ENCODE measurements around the gene BRCC3. TPM values are rescaled to one million over a fixed set of nuclear protein-coding genes. Genes with fewer than 3 reads are reported as not detected.
"Not testable (repeated sequence)": the region's sequence is repeated elsewhere in the genome, so short reads cannot be mapped to it uniquely, and the experiment has no call there.

Gene BRCC3
- total RNA-seq, 2 donors from 2014 or later = 11.1 to 12.4 TPM

- Mint-ChIP-seq H3K27ac (no peak overlapping the region), H3K4me1 (no peaks in the 10 kb centered on the region), H3K27me3 (no peaks in the 10 kb centered on the region), H3K4me3 (no peak overlapping the region), H3K36me3 (ENCODE audit: low read depth) (no peaks in the 10 kb centered on the region)
- no peaks in the 10 kb centered on the region for H3K9me3 ChIP-seq (ENCODE audit: control insufficient read depth, low read length, poor library complexity, severe bottlenecking)
- ATAC-seq = no peak
- no peak for DNase-seq
Observed at GRCh38 chrX:155132110-155132509, 60.8 kb downstream of the BRCC3 start.

DNA sequence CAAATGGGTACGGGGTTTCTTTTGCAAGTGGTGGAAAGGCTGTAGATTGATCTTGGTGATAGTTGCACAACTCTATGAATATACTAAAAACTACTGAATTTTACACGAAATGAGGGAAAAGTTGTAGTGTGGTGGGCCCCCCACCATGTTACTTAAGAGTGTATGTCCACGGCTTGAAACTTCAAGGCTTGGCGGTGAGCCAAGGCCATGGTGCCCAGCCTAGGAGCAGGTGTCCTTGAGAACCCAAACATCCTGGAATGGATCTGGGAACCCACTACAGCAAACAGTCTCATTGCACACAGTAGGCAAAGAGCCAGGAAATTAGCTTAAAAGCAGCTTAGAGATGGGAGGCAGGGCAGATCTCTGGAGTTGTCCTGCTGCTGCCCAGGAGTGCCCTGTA, 62.9 kb downstream of the BRCC3 start:
- no peaks in the 10 kb centered on the region for H3K4me1 Mint-ChIP-seq
- ATAC-seq = no peak
- no peaks in the 10 kb centered on the region for H3K9me3 ChIP-seq (ENCODE audit: control insufficient read depth, low read length, poor library complexity, severe bottlenecking)
- H3K27ac Mint-ChIP-seq = no peak overlapping the region
- DNase-seq = no peak
- no peaks in the 10 kb centered on the region for H3K27me3 Mint-ChIP-seq
- no peak overlapping the region for H3K4me3 Mint-ChIP-seq
- no peaks in the 10 kb centered on the region for H3K36me3 Mint-ChIP-seq (ENCODE audit: low read depth)

DNA sequence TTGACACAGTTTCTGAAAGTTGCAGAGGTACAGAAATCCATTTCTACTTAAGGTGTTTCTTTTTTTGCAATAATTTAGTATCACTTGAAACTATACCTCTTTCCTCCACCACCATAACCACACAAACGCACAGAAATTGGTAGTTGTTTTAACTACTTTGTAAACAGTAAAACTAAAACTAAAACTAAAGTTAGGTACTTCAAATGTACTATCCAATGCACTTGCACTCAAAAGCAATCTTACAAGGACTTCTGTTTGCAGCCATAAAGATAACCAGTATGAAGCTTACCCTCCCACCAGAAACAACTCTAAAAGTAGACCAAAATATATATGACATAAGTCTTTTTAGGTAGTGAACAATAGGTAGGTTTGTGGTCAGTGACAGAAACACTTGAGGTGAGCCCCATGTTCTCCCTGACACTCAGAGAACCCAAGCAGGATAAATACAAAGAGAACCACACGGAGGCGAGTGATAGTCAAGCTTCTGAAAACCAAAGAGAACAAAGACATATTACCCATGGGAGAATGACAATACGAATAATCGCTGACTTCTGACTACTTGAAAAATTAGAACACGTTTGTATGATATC, 72.7 kb downstream of the BRCC3 start:
- Mint-ChIP-seq H3K36me3 (ENCODE audit: low read depth) (no peaks in the 10 kb centered on the region), H3K4me3 (no peak overlapping the region), H3K4me1 (peaks cover 3% of the 10 kb centered on the region), H3K27ac (no peak overlapping the region), H3K27me3 (no peaks in the 10 kb centered on the region)
- H3K9me3 ChIP-seq (ENCODE audit: control insufficient read depth, low read length, poor library complexity, severe bottlenecking) = no peaks in the 10 kb centered on the region
- ATAC-seq (no peak), DNase-seq (no peak)

GRCh38 chrX:155144926-155145325, 73.6 kb downstream of the BRCC3 start:
- Mint-ChIP-seq H3K4me1 (peaks cover 4% of the 10 kb centered on the region), H3K4me3 (no peak overlapping the region), H3K27me3 (no peaks in the 10 kb centered on the region), H3K27ac (no peak overlapping the region), H3K36me3 (ENCODE audit: low read depth) (no peaks in the 10 kb centered on the region)
- ATAC-seq = no peak
- H3K9me3 ChIP-seq (ENCODE audit: control insufficient read depth, low read length, poor library complexity, severe bottlenecking) = no peaks in the 10 kb centered on the region
- no peak for DNase-seq

- H3K9me3 ChIP-seq (ENCODE audit: control insufficient read depth, low read length, poor library complexity, severe bottlenecking) = not testable (repeated sequence)
Observed at GRCh38 chrX:155147612-155148011, 76.3 kb downstream of the BRCC3 start.

GRCh38 chrX:155148166-155148565, 76.9 kb downstream of the BRCC3 start:
- not testable (repeated sequence) for H3K27ac Mint-ChIP-seq; H3K9me3 ChIP-seq (ENCODE audit: control insufficient read depth, low read length, poor library complexity, severe bottlenecking); H3K4me3 Mint-ChIP-seq; DNase-seq; H3K4me1 Mint-ChIP-seq; H3K36me3 Mint-ChIP-seq (ENCODE audit: low read depth); ATAC-seq; H3K27me3 Mint-ChIP-seq

More at GRCh38 chrX:155147612-155148011, 76.3 kb downstream of the BRCC3 start:
- not testable (repeated sequence) for H3K36me3 Mint-ChIP-seq (ENCODE audit: low read depth); H3K27ac Mint-ChIP-seq; DNase-seq; ATAC-seq; H3K4me3 Mint-ChIP-seq; H3K27me3 Mint-ChIP-seq; H3K4me1 Mint-ChIP-seq

DNA sequence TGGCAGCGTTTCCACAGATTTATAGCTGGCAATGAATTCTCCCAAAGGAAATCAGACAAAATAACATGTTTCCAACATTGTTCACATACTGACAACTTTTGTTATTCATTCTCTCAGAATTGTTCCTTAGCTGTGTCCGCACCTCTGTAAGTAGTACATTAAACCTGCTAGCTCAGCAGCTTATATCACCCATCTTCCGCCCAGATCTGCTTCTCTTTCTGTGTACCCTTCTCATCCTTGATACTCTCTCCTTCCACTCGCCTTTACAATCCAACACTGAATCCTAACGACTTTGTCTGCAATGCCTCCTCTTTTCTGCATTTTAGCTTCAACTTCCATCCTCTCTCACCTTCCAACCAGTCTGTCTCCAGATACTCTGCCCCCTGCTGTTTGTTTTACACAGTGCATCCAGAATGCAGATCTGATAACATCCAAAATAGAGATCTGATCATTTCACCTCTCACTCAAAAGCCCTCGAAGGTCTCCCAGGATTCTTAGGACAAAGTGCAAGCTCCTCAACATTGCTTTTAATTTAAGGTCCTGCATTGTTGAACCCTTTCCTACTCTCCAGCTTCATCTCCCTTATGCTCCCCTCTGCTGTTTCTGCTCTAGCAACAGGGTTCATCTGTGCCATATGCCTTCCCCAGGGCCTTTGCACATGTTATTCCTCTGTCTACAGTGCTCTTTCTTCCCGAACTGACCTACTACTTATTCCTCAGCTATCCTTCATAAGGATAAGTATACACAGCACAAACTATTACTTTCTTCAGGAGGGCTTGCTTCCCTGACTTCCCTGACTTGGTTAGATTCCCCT, 77.6 kb downstream of the BRCC3 start:
- Mint-ChIP-seq H3K27ac (no peak overlapping the region), H3K36me3 (ENCODE audit: low read depth) (no peaks in the 10 kb centered on the region), H3K27me3 (no peaks in the 10 kb centered on the region), H3K4me3 (no peak overlapping the region), H3K4me1 (peaks cover 4% of the 10 kb centered on the region)
- no peak for ATAC-seq
- peak in 1 of 3 donors; percentile 6 for DNase-seq
- no peaks in the 10 kb centered on the region for H3K9me3 ChIP-seq (ENCODE audit: control insufficient read depth, low read length, poor library complexity, severe bottlenecking)

GRCh38 chrX:155169881-155170280, 98.6 kb downstream of the BRCC3 start:
- no peak overlapping the region for H3K4me3 Mint-ChIP-seq
- DNase-seq (no peak), ATAC-seq (no peak)
- no peak overlapping the region for H3K27ac Mint-ChIP-seq
- no peaks in the 10 kb centered on the region for H3K36me3 Mint-ChIP-seq (ENCODE audit: low read depth)
- H3K4me1 Mint-ChIP-seq = no peaks in the 10 kb centered on the region
- no peaks in the 10 kb centered on the region for H3K27me3 Mint-ChIP-seq
- H3K9me3 ChIP-seq (ENCODE audit: control insufficient read depth, low read length, poor library complexity, severe bottlenecking) = no peaks in the 10 kb centered on the region

Other genes with a start within 250 kb of the BRCC3 start
- gene SMIM9, start 236.8 kb upstream of the BRCC3 start, total RNA-seq = not detected
- 10 to 100 TPM; 18.0 to 19.0 TPM for gene F8A1, start 185.2 kb upstream of the BRCC3 start, total RNA-seq
- gene F8, start 48.8 kb upstream of the BRCC3 start, total RNA-seq = 1 to 10 TPM; 2.2 to 5.6 TPM
- gene FUNDC2, start 44.7 kb upstream of the BRCC3 start, total RNA-seq = 10 to 100 TPM; 40.7 to 53.0 TPM
- gene CMC4, start 372 bp upstream of the BRCC3 start, total RNA-seq = 1 to 10 TPM; 4.3 to 6.9 TPM
- gene MTCP1, start 372 bp upstream of the BRCC3 start, total RNA-seq = 10 to 100 TPM; 12.2 to 18.0 TPM
- 10 to 100 TPM; 18.9 to 21.0 TPM for gene VBP1, start 145.0 kb downstream of the BRCC3 start, total RNA-seq
- 1 to 10 TPM; 6.5 to 7.1 TPM for gene RAB39B, start 193.0 kb downstream of the BRCC3 start, total RNA-seq